ENCODE results near the gene GLRA1. TPM values are rescaled to one million over a fixed set of nuclear protein-coding genes. Genes with fewer than 3 reads are reported as not detected.

GLRA1 gene
- total and polyA plus RNA-seq, 2 of the 4 experiments (the other 2 are of a cell fraction), result not detected

DNA sequence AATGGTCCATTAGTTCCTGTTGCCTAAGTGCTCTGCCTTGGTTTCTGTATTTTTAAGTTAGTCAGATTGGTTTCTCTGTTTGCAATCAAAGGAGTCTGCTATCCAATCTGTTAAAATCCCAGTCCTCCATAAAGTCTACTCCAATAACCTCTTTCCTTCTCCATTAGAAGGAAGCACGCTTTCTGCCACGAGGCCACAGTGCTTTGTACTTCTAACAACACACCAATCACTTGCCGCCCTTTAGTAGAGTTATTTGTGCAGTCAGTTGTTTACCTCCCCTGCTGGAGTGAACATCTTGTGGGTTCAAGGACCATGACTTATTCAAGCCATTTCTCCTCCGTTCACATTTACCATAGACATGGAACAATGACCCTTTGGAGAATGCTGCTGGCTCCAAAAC, 69.0 kb downstream of the GLRA1 start:
- no peak overlapping the region for H2BK15ac ChIP-seq (ENCODE audit: low read depth, low read length)
- no peak overlapping the region for H3K18ac ChIP-seq (ENCODE audit: low read depth, low read length)
- no peak overlapping the region for H3K27ac ChIP-seq (ENCODE audit: insufficient read depth, low read length)
- no peak overlapping the region for H2BK5ac ChIP-seq (ENCODE audit: low read depth, low read length, poor library complexity, severe bottlenecking)
- no peaks in the 10 kb centered on the region for H3K9me1 ChIP-seq (ENCODE audit: insufficient read depth, low read length)
- ChIA-PET POLR2A (ENCODE audit: unreplicated experiment) (no interaction called here), CTCF (no interaction called here)
- no peak for TF ChIP-seq FOS (IDR thresholded peaks at IDR 0.05; ENCODE audit: low read depth, low read length)
- no peak for TF ChIP-seq SMC3 (IDR thresholded peaks at IDR 0.05; ENCODE audit: low read depth, low read length)
- no peak for TF ChIP-seq RCOR1 (IDR thresholded peaks at IDR 0.05; ENCODE audit: insufficient replicate concordance, low read length)
- TF ChIP-seq POLR2A (IDR thresholded peaks at IDR 0.05; ENCODE audit: low read depth, low read length), result no peak
- TF ChIP-seq, protein P1, sequence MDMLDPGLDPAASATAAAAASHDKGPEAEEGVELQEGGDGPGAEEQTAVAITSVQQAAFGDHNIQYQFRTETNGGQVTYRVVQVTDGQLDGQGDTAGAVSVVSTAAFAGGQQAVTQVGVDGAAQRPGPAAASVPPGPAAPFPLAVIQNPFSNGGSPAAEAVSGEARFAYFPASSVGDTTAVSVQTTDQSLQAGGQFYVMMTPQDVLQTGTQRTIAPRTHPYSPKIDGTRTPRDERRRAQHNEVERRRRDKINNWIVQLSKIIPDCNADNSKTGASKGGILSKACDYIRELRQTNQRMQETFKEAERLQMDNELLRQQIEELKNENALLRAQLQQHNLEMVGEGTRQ (IDR thresholded peaks at IDR 0.05; ENCODE audit: low read depth, low read length), result no peak
- TF ChIP-seq CHD1 (IDR thresholded peaks at IDR 0.05; ENCODE audit: low read depth, low read length), result no peak
- no peak for TF ChIP-seq RAD21 (IDR thresholded peaks at IDR 0.05; ENCODE audit: low read length)
- TF ChIP-seq CEBPB (IDR thresholded peaks at IDR 0.05; ENCODE audit: low read depth, low read length), result no peak
- no peak overlapping the region for H2AK5ac ChIP-seq (ENCODE audit: low read depth, low read length)
- H2BK20ac ChIP-seq (ENCODE audit: low read depth, low read length), result no peak overlapping the region
- H3K14ac ChIP-seq (replicated peaks; ENCODE audit: low read depth, low read length), result no peak overlapping the region
- H4K8ac ChIP-seq (ENCODE audit: low read depth in 2 of 2, low read length in 2 of 2), result no peak overlapping the region
- ATAC-seq (ENCODE audit: low read depth) (no peak), DNase-seq (no peak)
- H4K91ac ChIP-seq (ENCODE audit: insufficient read depth, low read depth, low read length), result no peak overlapping the region
- no peaks in the 10 kb centered on the region for H3K9me3 ChIP-seq (ENCODE audit: control insufficient read depth, insufficient read depth, low read length)
- H3K4me3 ChIP-seq (ENCODE audit: insufficient read depth, low read depth, low read length), result no peak overlapping the region
- H3K4me2 ChIP-seq (ENCODE audit: low read depth, low read length), result no peak overlapping the region
- H3K23ac ChIP-seq (ENCODE audit: low read depth, low read length), result no peak overlapping the region
- H3K27me3 ChIP-seq (ENCODE audit: control insufficient read depth, insufficient read depth, low read length), result no peaks in the 10 kb centered on the region
- no peaks in the 10 kb centered on the region for H3K36me3 ChIP-seq (ENCODE audit: control insufficient read depth, insufficient read depth, low read length)
- intact Hi-C loops (cut with micrococcal nuclease), result no loop called here
- no peak overlapping the region for H4K5ac ChIP-seq (ENCODE audit: low read depth, low read length)
- no peak overlapping the region for H3K9ac ChIP-seq (ENCODE audit: low read depth, low read length)
- H4K20me1 ChIP-seq (ENCODE audit: insufficient read depth, low read length), result no peaks in the 10 kb centered on the region
- WGBS, 2 experiments (ENCODE audit: extremely low coverage in 2 of 2, insufficient read length in 1 of 2), result no CpG with 5 or more reads among the region's 4 CpGs
- in situ Hi-C loops (cut with MboI; ENCODE audit: low sequenced_read_pairs), result no loop called here
- H2AK9ac ChIP-seq (replicated peaks; ENCODE audit: low read depth, low read length, poor library complexity), result no peak overlapping the region
- H3K79me1 ChIP-seq (ENCODE audit: low read depth in 1 of 2, low read length in 2 of 2), result no peaks in the 10 kb centered on the region
- no peak overlapping the region for H2BK120ac ChIP-seq (ENCODE audit: low read depth, low read length)
- H3K4me1 ChIP-seq (ENCODE audit: control insufficient read depth, insufficient read depth, low read length), result no peaks in the 10 kb centered on the region
- no peak overlapping the region for H3K4ac ChIP-seq (ENCODE audit: low read depth, low read length)
- H2AFZ ChIP-seq (replicated peaks; ENCODE audit: low read length, poor library complexity), result no peak overlapping the region
- BruUV-seq (replicated peaks), result no TSS peak
- no peak overlapping the region for H3K56ac ChIP-seq (ENCODE audit: extremely low read depth, insufficient read depth, low read length)
- dilution Hi-C loops (cut with HindIII; ENCODE audit: low sequenced_read_pairs, unreplicated experiment), result no loop called here
